Muscle of arm (tissue), 14 donors: ENCODE results near the gene MPRIP. TPM values are rescaled to one million over a fixed set of nuclear protein-coding genes. Genes with fewer than 3 reads are reported as not detected.
"Not testable (repeated sequence)": the region's sequence is repeated elsewhere in the genome, so short reads cannot be mapped to it uniquely, and the experiment has no call there.

Experiments used
- DNase-seq: peaks from one replicate; pipeline ENCODE4 v3.0.0-alpha.2; 2013
- long read RNA-seq, 11 donors: transcript quantifications; one replicate each; lab custom pipeline, GENCODE V29; 2026
- polyA plus RNA-seq, 12 donors: library from polyadenylated mRNA; unstranded; fragments of 120-200 nt; gene quantifications; one replicate each; pipeline ENCODE4 v1.2.1, GENCODE V29; 2013; ENCODE audit not compliant: insufficient read length in 12 of 12

MPRIP gene
- polyA plus RNA-seq = 100 to 1,000 TPM; 100 to 231 (median 191) TPM
- long read RNA-seq, donor 1, full-length matches to known transcripts = 2 of 62 reads
- long read RNA-seq, donor 1, partial matches to known transcripts = 54 of 62 reads
- long read RNA-seq, donor 1, other reads (novel, unspliced or antisense) = 6 of 62 reads
- long read RNA-seq, donor 2, full-length matches to known transcripts = 6 of 64 reads
- long read RNA-seq, donor 2, partial matches to known transcripts = 58 of 64 reads
- long read RNA-seq, donor 2, other reads (novel, unspliced or antisense) = 0 of 64 reads
- long read RNA-seq, donor 3, full-length matches to known transcripts = 8 of 22 reads
- long read RNA-seq, donor 3, partial matches to known transcripts = 14 of 22 reads
- long read RNA-seq, donor 3, other reads (novel, unspliced or antisense) = 0 of 22 reads
- long read RNA-seq, donor 4, full-length matches to known transcripts = 7 of 31 reads
- long read RNA-seq, donor 4, partial matches to known transcripts = 24 of 31 reads
- long read RNA-seq, donor 4, other reads (novel, unspliced or antisense) = 0 of 31 reads
- long read RNA-seq, donor 5, transcript MPRIP-202 (24 exons, 3,846 nt) = major isoform, 17 of 51 reads
- long read RNA-seq, donor 5, partial matches to known transcripts = 32 of 51 reads
- long read RNA-seq, donor 5, other reads (novel, unspliced or antisense) = 0 of 51 reads
- long read RNA-seq, donor 6, full-length matches to known transcripts = 13 of 21 reads
- long read RNA-seq, donor 6, partial matches to known transcripts = 8 of 21 reads
- long read RNA-seq, donor 6, other reads (novel, unspliced or antisense) = 0 of 21 reads
- long read RNA-seq, donor 7, partial matches to known transcripts = 18 of 21 reads
- long read RNA-seq, donor 7, other reads (novel, unspliced or antisense) = 0 of 21 reads
- long read RNA-seq, donor 8, full-length matches to known transcripts = 12 of 67 reads
- long read RNA-seq, donor 8, partial matches to known transcripts = 55 of 67 reads
- long read RNA-seq, donor 8, other reads (novel, unspliced or antisense) = 0 of 67 reads
- long read RNA-seq, donor 9, full-length matches to known transcripts = 3 of 12 reads
- long read RNA-seq, donor 9, partial matches to known transcripts = 9 of 12 reads
- long read RNA-seq, donor 9, other reads (novel, unspliced or antisense) = 0 of 12 reads
- long read RNA-seq, donor 10, full-length matches to known transcripts = 17 of 63 reads
- long read RNA-seq, donor 10, partial matches to known transcripts = 46 of 63 reads
- long read RNA-seq, donor 10, other reads (novel, unspliced or antisense) = 0 of 63 reads
- long read RNA-seq, donor 11, full-length matches to known transcripts = 6 of 31 reads
- long read RNA-seq, donor 11, partial matches to known transcripts = 25 of 31 reads
- long read RNA-seq, donor 11, other reads (novel, unspliced or antisense) = 0 of 31 reads

- DNase-seq = no peak
Observed at GRCh38 chr17:17042384-17042736, at the start of gene MPRIP. Gene MPRIP, plus strand, starts transcription at chr17:17042457. Its CDS starts 392 bp downstream, at chr17:17042849.

DNA sequence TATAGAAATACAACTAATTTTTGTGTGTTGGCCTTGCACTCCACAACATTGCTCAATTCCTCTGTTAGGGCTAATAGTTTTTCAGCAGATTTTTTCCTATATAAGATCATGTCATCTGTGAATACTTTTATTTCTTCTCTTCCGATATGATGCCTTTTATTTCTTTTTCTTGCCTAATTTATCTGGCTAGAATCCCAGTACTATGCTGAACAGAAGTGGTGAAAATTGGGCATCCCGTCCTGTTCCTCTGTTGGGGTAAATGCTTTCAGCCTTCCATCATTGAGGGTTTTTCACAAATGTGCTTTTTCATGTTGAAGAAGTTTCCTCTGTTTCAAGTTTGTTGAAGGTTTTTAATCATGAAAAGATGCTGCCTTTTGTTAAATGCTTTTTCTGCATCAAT lies 47.6 kb upstream of the MPRIP start:
- DNase-seq = no peak

DNA sequence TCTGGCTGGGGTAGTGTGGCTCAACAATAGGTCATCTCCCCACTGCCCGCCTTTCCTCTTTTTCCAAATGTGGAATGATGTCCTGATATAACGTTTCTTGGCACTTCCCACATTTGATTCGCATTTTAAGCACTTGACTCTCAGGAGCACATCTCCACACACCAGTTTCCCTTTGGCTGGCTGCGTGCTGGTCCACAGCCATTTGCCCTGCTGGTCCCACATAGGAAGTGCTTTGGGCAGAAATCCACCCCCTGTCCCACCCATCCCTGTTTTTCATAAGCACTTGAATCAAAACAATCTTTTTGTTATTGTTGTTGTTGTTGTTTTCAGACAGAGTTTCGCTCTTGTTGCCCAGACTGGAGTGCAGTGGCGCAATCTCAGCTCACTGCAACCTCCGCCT lies 46.3 kb upstream of the MPRIP start:
- DNase-seq = no peak

- not testable (repeated sequence) for DNase-seq
Observed at GRCh38 chr17:16996726-16997125, 45.5 kb upstream of the MPRIP start.

GRCh38 chr17:16997514-16998429 lies 44.5 kb upstream of the MPRIP start:
- no peak for DNase-seq

DNA sequence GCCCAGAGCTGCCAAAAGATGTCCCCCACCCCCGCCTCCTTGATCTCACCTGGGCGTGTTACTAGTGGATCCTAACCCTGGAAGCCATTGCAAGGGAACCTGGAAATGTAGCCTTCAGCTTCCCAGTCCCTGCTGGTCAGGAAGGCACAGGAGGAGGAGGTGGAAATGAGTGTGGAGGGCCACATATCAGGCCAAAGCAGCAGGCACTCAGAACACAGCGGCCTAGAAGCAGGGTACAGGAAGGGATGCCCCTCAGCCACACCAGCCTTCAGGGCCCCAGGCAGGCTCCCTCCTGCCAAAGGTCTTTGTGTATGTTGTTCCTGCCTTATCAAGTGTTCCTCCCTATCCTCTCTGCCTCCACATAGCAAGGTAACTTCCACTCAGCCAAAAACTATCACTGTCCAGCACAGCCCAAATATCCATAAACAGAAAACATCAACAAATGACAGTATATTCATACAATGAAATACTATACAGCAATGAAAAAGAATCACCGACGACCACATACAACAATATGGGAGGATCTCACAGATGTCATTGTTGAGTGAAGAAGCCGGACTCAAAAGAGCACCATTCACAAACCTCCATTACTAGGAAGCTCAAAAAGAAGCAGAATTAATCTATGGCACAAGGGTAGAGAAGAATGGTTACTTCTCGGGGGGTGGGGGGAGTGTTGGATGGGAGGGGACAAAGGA lies 42.2 kb upstream of the MPRIP start:
- no peak for DNase-seq

- DNase-seq = no peak
Observed at GRCh38 chr17:17001076-17001777, 41.0 kb upstream of the MPRIP start.

DNA sequence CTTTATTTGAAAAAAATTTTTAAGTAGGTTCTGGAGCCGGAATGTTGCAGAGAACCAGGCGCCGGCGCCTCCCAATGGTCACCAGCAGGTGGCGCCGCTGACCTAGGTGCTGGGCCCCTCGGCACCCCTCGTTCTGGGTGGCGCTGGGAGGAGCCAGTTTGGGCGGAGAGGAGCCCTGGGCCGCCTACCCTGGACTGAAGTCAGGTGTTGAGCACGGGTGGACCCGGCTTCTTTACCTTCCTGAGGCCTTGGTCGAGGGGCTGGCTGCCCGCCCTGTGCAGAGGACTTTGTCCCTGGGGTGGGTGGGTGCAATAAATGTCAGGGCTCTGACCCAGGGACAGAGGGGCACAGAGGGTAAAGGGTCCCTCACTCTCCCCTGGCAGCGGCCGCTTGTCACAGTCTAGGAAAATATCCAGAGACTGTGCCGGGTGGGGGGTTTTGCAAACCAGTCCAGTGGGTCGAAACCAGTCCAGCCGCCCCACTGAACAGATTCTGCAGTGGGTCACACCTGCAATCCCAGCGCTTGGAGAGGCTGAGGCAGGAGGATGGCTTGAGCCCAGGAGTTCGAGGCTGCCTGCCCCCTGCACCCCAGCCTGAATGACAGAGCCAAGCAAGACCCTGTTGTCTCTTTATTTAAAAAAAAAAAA lies 40.3 kb upstream of the MPRIP start:
- DNase-seq = peak; percentile 76

DNA sequence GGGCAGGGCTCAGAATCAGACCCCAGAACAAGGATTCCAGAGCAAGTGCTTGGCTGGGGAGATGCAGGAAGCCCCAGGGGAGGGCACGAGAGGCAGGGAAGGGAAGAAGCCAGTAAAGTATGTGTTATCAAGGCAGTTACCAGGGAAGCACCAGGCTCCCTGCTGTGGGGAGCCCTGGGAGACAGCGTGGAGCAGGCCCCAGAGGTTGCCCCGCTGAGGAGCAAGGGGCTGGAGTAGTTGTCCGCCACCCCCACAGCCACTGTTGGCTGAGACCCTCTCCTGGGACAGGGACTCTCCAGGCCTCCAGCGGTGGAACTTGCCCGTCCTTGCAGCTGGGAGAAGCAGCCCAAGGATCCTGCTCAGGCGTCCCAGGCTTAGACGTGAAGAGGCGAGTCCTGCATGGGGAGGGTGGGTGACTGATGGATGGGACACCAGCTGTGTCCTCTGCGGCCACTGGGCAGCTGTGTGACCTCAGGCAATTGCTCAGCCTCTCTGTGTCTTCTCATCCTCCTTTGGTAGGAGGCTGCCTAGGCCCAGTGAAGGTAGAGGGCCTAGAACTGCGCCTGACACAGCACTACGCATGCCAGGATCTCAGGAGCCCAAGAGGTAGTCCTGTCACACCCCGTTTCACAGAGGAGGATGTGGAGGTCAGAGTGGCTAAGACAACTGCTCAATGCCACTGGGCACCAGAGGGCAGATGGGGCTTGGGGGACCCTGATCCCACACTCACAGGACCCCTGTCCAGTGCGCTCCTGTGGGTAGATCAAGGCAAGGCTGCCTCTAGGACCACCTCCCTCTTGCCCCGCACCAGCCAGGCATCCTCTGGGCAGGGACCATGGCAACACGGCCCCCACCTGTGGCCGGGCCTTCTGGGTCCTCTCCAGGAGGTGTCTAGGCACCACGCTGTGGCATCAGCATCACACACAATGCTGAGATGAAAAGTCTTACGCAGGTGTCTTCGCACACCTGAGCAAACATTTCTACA lies 39.2 kb upstream of the MPRIP start:
- not testable (repeated sequence) for DNase-seq

GRCh38 chr17:17004251-17004996 lies 37.8 kb upstream of the MPRIP start:
- DNase-seq = no peak

DNA sequence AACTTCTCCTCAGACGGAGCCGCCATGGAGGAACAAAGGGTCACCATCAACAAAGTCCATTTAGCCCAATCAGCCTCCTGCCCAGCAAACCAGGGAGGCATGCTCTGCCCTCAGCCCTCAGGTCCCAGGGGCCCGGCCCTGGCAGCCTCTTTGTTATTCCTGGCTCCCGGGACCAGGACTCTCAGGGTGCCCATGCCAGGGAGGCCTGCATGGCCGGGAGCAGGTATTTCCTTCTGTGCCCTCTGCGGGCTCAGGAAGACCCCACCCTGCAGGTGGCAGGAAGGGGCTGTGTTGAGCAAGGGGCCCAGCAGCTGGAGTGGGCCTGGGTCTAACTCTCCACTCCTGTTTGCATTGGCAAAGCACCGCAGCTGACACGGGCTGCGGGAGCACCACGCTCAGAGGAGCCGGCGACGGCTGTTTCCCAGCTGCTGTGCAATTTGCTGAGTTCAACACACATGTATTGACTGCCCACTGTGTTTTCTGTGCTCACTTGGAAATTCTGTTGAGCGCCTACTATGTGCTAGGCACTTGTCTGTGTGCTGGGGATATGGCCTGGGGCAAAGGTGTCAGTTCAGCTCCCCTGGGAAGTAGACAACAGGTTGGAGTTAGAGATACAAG lies 37.2 kb upstream of the MPRIP start:
- not testable (repeated sequence) for DNase-seq

- not testable (repeated sequence) for DNase-seq
Observed at GRCh38 chr17:17007891-17008290, 34.4 kb upstream of the MPRIP start.

GRCh38 chr17:17008621-17009397 lies 33.4 kb upstream of the MPRIP start:
- not testable (repeated sequence) for DNase-seq

GRCh38 chr17:17009972-17010371 lies 32.3 kb upstream of the MPRIP start:
- not testable (repeated sequence) for DNase-seq

GRCh38 chr17:17010545-17011034 lies 31.7 kb upstream of the MPRIP start:
- not testable (repeated sequence) for DNase-seq
